ENCODE measurements around the gene AKT3. TPM values are rescaled to one million over a fixed set of nuclear protein-coding genes. Genes with fewer than 3 reads are reported as not detected.

The AKT3 gene
- total and polyA plus RNA-seq, 2 of the 8 experiments (the other 6 are each of a cell fraction or from before 2014, with no cell fraction given): 6.0 to 36.4 TPM

DNA sequence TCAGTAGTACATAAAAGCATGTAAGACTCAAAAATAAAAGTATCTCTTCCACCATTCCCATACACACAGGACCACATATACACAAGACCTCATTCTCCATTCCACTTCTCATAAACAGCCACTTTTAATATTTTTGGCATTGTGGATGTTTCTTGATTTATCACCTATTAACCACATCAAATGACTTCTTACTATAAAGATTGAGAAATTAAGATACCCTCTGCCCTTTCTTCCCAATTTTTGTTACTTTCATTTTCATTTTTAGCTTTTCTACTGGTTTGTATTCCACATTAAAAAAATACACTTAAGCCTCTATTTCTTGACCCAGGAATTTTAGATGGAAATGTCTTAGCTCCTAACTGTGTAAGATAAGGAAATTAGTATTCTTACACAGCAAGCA is 22.8 kb downstream of the AKT3 start:
- no peak overlapping the region for H2BK20ac ChIP-seq (ENCODE audit: low read length)
- no peak overlapping the region for H2BK15ac ChIP-seq (ENCODE audit: low read length)
- H2BK120ac ChIP-seq (replicated peaks; ENCODE audit: low read depth, low read length): no peak overlapping the region
- FAIRE-seq (no peak), DNase-seq (ENCODE audit: low read depth in 1 of 2, low spot score in 2 of 2) (no peak)
- H3K79me1 ChIP-seq (ENCODE audit: low read depth, low read length): no peaks in the 10 kb centered on the region; the same call in 1 of the 2 replicates
- no peak overlapping the region for H3K4me2 ChIP-seq (ENCODE audit: insufficient read depth in 1 of 2, low read depth in 2 of 2, low read length in 2 of 2)
- no peak overlapping the region for H3K9ac ChIP-seq (replicated peaks in 1 of 4; ENCODE audit: extremely low read depth in 1 of 4, low read depth in 3 of 4, low read length in 3 of 4)
- H4K8ac ChIP-seq (ENCODE audit: extremely low read depth, insufficient read depth, low read length): no peak overlapping the region
- no peak overlapping the region for H3K4ac ChIP-seq (replicated peaks; ENCODE audit: insufficient read length, low read depth, low read length)
- H2BK12ac ChIP-seq (ENCODE audit: low read depth, low read length): no peak overlapping the region
- H2BK5ac ChIP-seq (ENCODE audit: low read depth, low read length): no peak overlapping the region
- H3K27me3 ChIP-seq (replicated peaks in 1 of 4; ENCODE audit: control insufficient read depth in 3 of 4, extremely low read depth in 1 of 4, insufficient read depth in 3 of 4, low read length in 3 of 4): no peaks in the 10 kb centered on the region
- TF ChIP-seq SP4 (IDR thresholded peaks at IDR 0.05; ENCODE audit: low read length) (no peak), RXRA (IDR thresholded peaks at IDR 0.05; ENCODE audit: insufficient read depth, low read depth, low read length) (no peak), SIX5 (IDR thresholded peaks at IDR 0.05; ENCODE audit: low read depth, low read length) (no peak), JUN (IDR thresholded peaks at IDR 0.05; ENCODE audit: low read depth, low read length) (no peak), CBX8 (IDR thresholded peaks at IDR 0.05; ENCODE audit: borderline replicate concordance, low read depth, low read length) (no peak), RFX5 (IDR thresholded peaks at IDR 0.05; ENCODE audit: borderline replicate concordance, low read depth, low read length) (no peak), NRF1 (IDR thresholded peaks at IDR 0.05; ENCODE audit: low read depth, low read length) (no peak), ZNF274 (IDR thresholded peaks at IDR 0.05; ENCODE audit: borderline replicate concordance, extremely low read depth, low read length) (no peak), POLR2A (IDR thresholded peaks at IDR 0.05; ENCODE audit: control extremely low read depth in 1 of 2, low read depth in 2 of 2, low read length in 2 of 2) (no peak), HDAC6 (IDR thresholded peaks at IDR 0.05; ENCODE audit: low read depth, low read length) (no peak), CREB1 (IDR thresholded peaks at IDR 0.05) (no peak), TEAD4 (IDR thresholded peaks at IDR 0.05; ENCODE audit: low read depth, low read length) (no peak), CHD2 (IDR thresholded peaks at IDR 0.05; ENCODE audit: low read length) (no peak)
- TF ChIP-seq, protein P1, sequence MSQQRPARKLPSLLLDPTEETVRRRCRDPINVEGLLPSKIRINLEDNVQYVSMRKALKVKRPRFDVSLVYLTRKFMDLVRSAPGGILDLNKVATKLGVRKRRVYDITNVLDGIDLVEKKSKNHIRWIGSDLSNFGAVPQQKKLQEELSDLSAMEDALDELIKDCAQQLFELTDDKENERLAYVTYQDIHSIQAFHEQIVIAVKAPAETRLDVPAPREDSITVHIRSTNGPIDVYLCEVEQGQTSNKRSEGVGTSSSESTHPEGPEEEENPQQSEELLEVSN (IDR thresholded peaks at IDR 0.05): no peak
- TF ChIP-seq, protein P2, sequence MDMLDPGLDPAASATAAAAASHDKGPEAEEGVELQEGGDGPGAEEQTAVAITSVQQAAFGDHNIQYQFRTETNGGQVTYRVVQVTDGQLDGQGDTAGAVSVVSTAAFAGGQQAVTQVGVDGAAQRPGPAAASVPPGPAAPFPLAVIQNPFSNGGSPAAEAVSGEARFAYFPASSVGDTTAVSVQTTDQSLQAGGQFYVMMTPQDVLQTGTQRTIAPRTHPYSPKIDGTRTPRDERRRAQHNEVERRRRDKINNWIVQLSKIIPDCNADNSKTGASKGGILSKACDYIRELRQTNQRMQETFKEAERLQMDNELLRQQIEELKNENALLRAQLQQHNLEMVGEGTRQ (IDR thresholded peaks at IDR 0.05; ENCODE audit: low read length): no peak
- no peak overlapping the region for H3K14ac ChIP-seq (ENCODE audit: insufficient read length)
- H4K91ac ChIP-seq (replicated peaks; ENCODE audit: insufficient read length, low read length): no peak overlapping the region
- no peak overlapping the region for H3K27ac ChIP-seq (ENCODE audit: low read depth, low read length)
- no peaks in the 10 kb centered on the region for H3K36me3 ChIP-seq (ENCODE audit: control insufficient read depth in 2 of 4, insufficient read depth in 4 of 4, low read length in 3 of 4)
- H3K56ac ChIP-seq (replicated peaks; ENCODE audit: insufficient read length, low read depth, low read length): no peak overlapping the region
- H4K20me1 ChIP-seq (replicated peaks in 1 of 2; ENCODE audit: control insufficient read depth in 1 of 2, insufficient read depth in 2 of 2, low read length in 2 of 2): no peaks in the 10 kb centered on the region
- H2AK5ac ChIP-seq (ENCODE audit: low read depth, low read length): no peak overlapping the region
- CTCF ChIA-PET (ENCODE audit: partially characterized antibody): interaction anchor here (1.0 kb wide), 1 partner anchor 18 kb away, joined by 3 read pairs; no protein-coding TSS in a partner anchor
- H3K18ac ChIP-seq (ENCODE audit: extremely low read depth, low read length): no peak overlapping the region
- H3K9me3 ChIP-seq (ENCODE audit: insufficient read depth in 2 of 2, low read depth in 1 of 2, low read length in 1 of 2): no peaks in the 10 kb centered on the region
- no peaks in the 10 kb centered on the region for H3K4me1 ChIP-seq (replicated peaks in 1 of 4; ENCODE audit: control insufficient read depth in 3 of 4, insufficient read depth in 4 of 4, low read length in 3 of 4)
- H3K4me3 ChIP-seq (ENCODE audit: extremely low read depth in 1 of 4, insufficient read depth in 2 of 4, low read depth in 3 of 4, low read length in 4 of 4): no peak overlapping the region
- H4K5ac ChIP-seq (ENCODE audit: insufficient read length, low read depth, low read length): no peak overlapping the region
- no peaks in the 10 kb centered on the region; a peak in 1 of 4 replicates for H3K79me2 ChIP-seq (ENCODE audit: control insufficient read depth in 1 of 2, insufficient read depth in 2 of 2, low read length in 2 of 2)
- no peak overlapping the region for H2AFZ ChIP-seq (ENCODE audit: low read length)
- H3K23ac ChIP-seq (ENCODE audit: insufficient read length): no peak overlapping the region
- POLR2A ChIA-PET (ENCODE audit: partially characterized antibody): no interaction called here
- H3K23me2 ChIP-seq (ENCODE audit: low read depth, low read length): no peaks in the 10 kb centered on the region

All from H1 (cell line).